A549 (cell line): ENCODE data around the gene AURKB. TPM values are rescaled to one million over a fixed set of nuclear protein-coding genes. Genes with fewer than 3 reads are reported as not detected.

Experiments
- ATAC-seq, 2 experiments: fragments of 200-7000 bp in 1 of 2; fragments of >200 bp in 1 of 2; cut with Nextera tagmentation in 1 of 2; cut with Tn5 transposase in 1 of 2; 3 replicates each; pipeline versions ENCODE4 v1.8.0 to v1.9.1; 2018 to 2020; ENCODE audit warnings: mild to moderate bottlenecking in 1 of 2, moderate library complexity in 1 of 2
- CTCF ChIA-PET: fragments of 300-600 bp; sonication (Branson Sonifier 250); formaldehyde crosslinking; extraction: SDS; loops from one replicate; lab custom pipeline; 2021; ENCODE audit warnings: antibody characterized with exemption, inconsistent platforms; lab: Yijun Ruan, JAX
- POLR2A ChIA-PET: fragments of 350-600 bp; formaldehyde crosslinking; extraction: SDS; loops from one replicate; lab custom pipeline; 2021; ENCODE audit warnings: antibody characterized with exemption, inconsistent platforms; lab: Yijun Ruan, JAX
- DNase-seq, 2 experiments: peaks; one replicate each; pipeline versions ENCODE4 v3.0.0 to v3.0.0-alpha.2; 2011 to 2016; ENCODE audit warnings: low read depth in 1 of 2, low spot score in 1 of 2
- FAIRE-seq: peaks from 2 replicates; lab custom pipeline; 2011; peaks lifted over from hg19 to GRCh38; lab: Jason Lieb, UNC
- H3K27ac ChIP-seq, 2 experiments: fragments of >200 bp; sonication (Bioruptor Twin); formaldehyde crosslinking; 3 replicates each; pipeline ENCODE4 v1.5.1; 2016 to 2017
- H3K4me1 ChIP-seq: fragments of >200 bp; sonication (Bioruptor Twin); formaldehyde crosslinking; 3 replicates; pipeline ENCODE4 v1.6.1; 2016
- H3K4me2 ChIP-seq: fragments of >200 bp; sonication (Bioruptor Twin); formaldehyde crosslinking; 3 replicates; pipeline ENCODE4 v1.6.1; 2016
- H3K4me3 ChIP-seq: fragments of >200 bp; sonication (Bioruptor Twin); formaldehyde crosslinking; 3 replicates; pipeline ENCODE4 v1.5.1; 2016
- H3K9me3 ChIP-seq: fragments of >200 bp; sonication (Bioruptor Twin); formaldehyde crosslinking; 3 replicates; pipeline ENCODE4 v1.6.1; 2016
- CBX8 ChIP-seq: fragments of 200-600 bp; sonication (generic); IDR thresholded peaks from 2 replicates; pipeline ENCODE4 v1.6.1; 2016
- FOSB ChIP-seq: fragments of 250-450 bp; sonication (Bioruptor Pico); IDR thresholded peaks from 2 replicates; pipeline ENCODE4 v1.5.0; 2020; ENCODE audit warnings: mild to moderate bottlenecking, moderate library complexity
- HEYL ChIP-seq: fragments of 250-450 bp; sonication (Bioruptor Pico); IDR thresholded peaks from 2 replicates; pipeline ENCODE4 v1.8.0; 2021; ENCODE audit warnings: mild to moderate bottlenecking, moderate library complexity
- HOXA7 ChIP-seq: fragments of 250-450 bp; sonication (Bioruptor Pico); IDR thresholded peaks from 2 replicates; pipeline ENCODE4 v1.5.0; 2020; ENCODE audit warnings: mild to moderate bottlenecking, moderate library complexity
- HOXB13 ChIP-seq: fragments of 250-450 bp; sonication (Bioruptor Pico); IDR thresholded peaks from 2 replicates; pipeline ENCODE4 v1.5.0; 2020; ENCODE audit warnings: low read depth, mild to moderate bottlenecking, moderate library complexity
- PHF8 ChIP-seq: fragments of 200-600 bp; sonication (generic); IDR thresholded peaks from 2 replicates; pipeline ENCODE4 v1.6.1; 2016; ENCODE audit warnings: low read depth, mild to moderate bottlenecking, antibody characterized with exemption, moderate library complexity, borderline replicate concordance
- POLR2A ChIP-seq: IDR thresholded peaks from 2 replicates; pipeline ENCODE4 v1.6.1; 2012; ENCODE audit warnings: mild to moderate bottlenecking, low read length
- TP53 ChIP-seq: fragments of 250-450 bp; sonication (Bioruptor Pico); IDR thresholded peaks from 2 replicates; pipeline ENCODE4 v1.5.0; 2021; ENCODE audit warnings: mild to moderate bottlenecking, moderate library complexity
- WGBS: methylation state at CpG from one replicate; pipeline ENCODE4 v1.1.6; 2017; ENCODE audit errors: missing lambda C conversion rate; 5-methylcytosine and 5-hydroxymethylcytosine counted together
- polyA plus RNA-seq, 4 experiments: library from polyadenylated mRNA; depleted of rRNA in 3 of 4; stranded (reverse); fragments of >200 nt; fragmentation: RNase III in 1 of 4; extraction: RNeasy Plus Mini Kit Qiagen cat#74134 plus additional on column Dnase treatment in 1 of 4; gene quantifications; 2 replicates in 3 of 4; 3 replicates in 1 of 4; pipeline ENCODE4 v1.2.3, GENCODE V29; 2011 to 2017

AURKB gene
- polyA plus RNA-seq, 2 of the 4 experiments (the other 2 are of a cell fraction): 51.0 to 130 TPM

- 3% methylated on average over 11 of the region's 11 CpGs for WGBS
- no peaks in the 10 kb centered on the region for H3K9me3 ChIP-seq
- TF ChIP-seq PHF8: peak; percentile 91
- no peak for TF ChIP-seq HOXB13
- peak; percentile 84; the same call in 1 of the 2 replicates for TF ChIP-seq HOXA7 (CRISPR knock-in tag)
- TF ChIP-seq, all 56 proteins: peak for 2
- FAIRE-seq: no peak
- H3K4me1 ChIP-seq: peaks cover 55% of the 10 kb centered on the region
- CTCF ChIA-PET: interaction anchor here (1.0 to 19.5 kb wide), 10 partner anchors 17 to 139 kb away, joined by 3 to 601 read pairs (median 6); partner anchors contain the start of genes HES7 and SLC25A35
- ATAC-seq: no peak
- POLR2A ChIA-PET: interaction anchor here (0.6 to 2.4 kb wide), 11 partner anchors 14 to 795 kb away, joined by 3 to 43 read pairs (median 5); partner anchors contain the start of genes BORCS6 and TMEM107
- peak overlapping the region; percentile 78 for H3K4me2 ChIP-seq
- peak overlapping the region; percentile 89 to 93 for H3K27ac ChIP-seq
- DNase-seq: no peak
- H3K4me3 ChIP-seq: peak overlapping the region; percentile 65
These were observed 54.5 kb downstream of the AURKB start for GRCh38 chr17:8155996-8156245.

- CTCF ChIA-PET: interaction anchor here (1.0 to 19.5 kb wide), 10 partner anchors 17 to 140 kb away, joined by 3 to 601 read pairs (median 6); partner anchors contain the start of genes HES7 and SLC25A35
- no peak for FAIRE-seq
- ATAC-seq: no peak
- Histone ChIP-seq H3K4me2 (peak overlapping the region; percentile 78), H3K9me3 (no peaks in the 10 kb centered on the region), H3K27ac (peak overlapping the region; percentile 89 to 93)
- POLR2A ChIA-PET: interaction anchor here (0.6 to 2.4 kb wide), 11 partner anchors 16 to 794 kb away, joined by 3 to 43 read pairs (median 6); partner anchors contain the start of genes BORCS6, CTC1 and TMEM107
- 66% methylated on average over 14 of the region's 14 CpGs for WGBS
- DNase-seq: no peak
- TF ChIP-seq POLR2A (no peak), HOXA7 (CRISPR knock-in tag) (peak; percentile 2; the same call in 1 of the 2 replicates), HEYL (CRISPR knock-in tag) (no peak), FOSB (peak; percentile 5; the same call in 1 of the 2 replicates), CBX8 (no peak), TP53 (peak; percentile 63)
- TF ChIP-seq, all 56 proteins: peak for 3
- H3K4me3 ChIP-seq: peak overlapping the region; percentile 65
- H3K4me1 ChIP-seq: peaks cover 51% of the 10 kb centered on the region
These were observed 55.0 kb downstream of the AURKB start for GRCh38 chr17:8155231-8155995.

Other genes with a start within 250 kb of the AURKB start
- not detected in 2 replicates for gene GUCY2D, start 208.0 kb downstream of the AURKB start, polyA plus RNA-seq (2011; rRNA removed)
- 0.14 to 0.50 TPM in 2 of 3 replicates, not detected in the other for gene GUCY2D, start 208.0 kb downstream of the AURKB start, polyA plus RNA-seq (2017; fragmentation: RNase III; extraction: RNeasy Plus Mini Kit Qiagen cat#74134 plus additional on column Dnase treatment)
- gene ALOX15B, start 171.5 kb downstream of the AURKB start, polyA plus RNA-seq (2011; rRNA removed): not detected in 2 replicates
- not detected in 3 replicates for gene ALOX15B, start 171.5 kb downstream of the AURKB start, polyA plus RNA-seq (2017; fragmentation: RNase III; extraction: RNeasy Plus Mini Kit Qiagen cat#74134 plus additional on column Dnase treatment)
- gene ALOX12B, start 122.9 kb downstream of the AURKB start, polyA plus RNA-seq (2011; rRNA removed): 0.63 and 1.0 TPM in 2 replicates
- 1.0 to 1.5 TPM (median 1.3 TPM) in 3 replicates for gene ALOX12B, start 122.9 kb downstream of the AURKB start, polyA plus RNA-seq (2017; fragmentation: RNase III; extraction: RNeasy Plus Mini Kit Qiagen cat#74134 plus additional on column Dnase treatment)
- 0.35 and 0.58 TPM in 2 replicates for gene ALOXE3, start 92.1 kb downstream of the AURKB start, polyA plus RNA-seq (2011; rRNA removed)
- 0.40 to 0.51 TPM (median 0.46 TPM) in 3 replicates for gene ALOXE3, start 92.1 kb downstream of the AURKB start, polyA plus RNA-seq (2017; fragmentation: RNase III; extraction: RNeasy Plus Mini Kit Qiagen cat#74134 plus additional on column Dnase treatment)
- 0.56 and 0.58 TPM in 2 replicates for gene HES7, start 86.5 kb downstream of the AURKB start, polyA plus RNA-seq (2011; rRNA removed)
- gene HES7, start 86.5 kb downstream of the AURKB start, polyA plus RNA-seq (2017; fragmentation: RNase III; extraction: RNeasy Plus Mini Kit Qiagen cat#74134 plus additional on column Dnase treatment): 0.67 to 1.4 TPM (median 0.72 TPM) in 3 replicates
- gene PER1, start 58.2 kb downstream of the AURKB start, polyA plus RNA-seq (2011; rRNA removed): 5.5 and 5.6 TPM in 2 replicates
- gene PER1, start 58.2 kb downstream of the AURKB start, polyA plus RNA-seq (2017; fragmentation: RNase III; extraction: RNeasy Plus Mini Kit Qiagen cat#74134 plus additional on column Dnase treatment): 6.8 to 8.7 TPM (median 8.4 TPM) in 3 replicates
- gene VAMP2, start 47.6 kb downstream of the AURKB start, polyA plus RNA-seq (2011; rRNA removed): 21.7 and 24.7 TPM in 2 replicates
- 19.2 to 23.3 TPM (median 19.3 TPM) in 3 replicates for gene VAMP2, start 47.6 kb downstream of the AURKB start, polyA plus RNA-seq (2017; fragmentation: RNase III; extraction: RNeasy Plus Mini Kit Qiagen cat#74134 plus additional on column Dnase treatment)
- gene TMEM107, start 34.2 kb downstream of the AURKB start, polyA plus RNA-seq (2011; rRNA removed): 21.8 and 22.8 TPM in 2 replicates
- gene TMEM107, start 34.2 kb downstream of the AURKB start, polyA plus RNA-seq (2017; fragmentation: RNase III; extraction: RNeasy Plus Mini Kit Qiagen cat#74134 plus additional on column Dnase treatment): 16.0 to 19.2 TPM (median 17.0 TPM) in 3 replicates
- 3.0 and 3.3 TPM in 2 replicates for gene BORCS6, start 20.4 kb downstream of the AURKB start, polyA plus RNA-seq (2011; rRNA removed)
- 4.1 to 6.6 TPM (median 6.1 TPM) in 3 replicates for gene BORCS6, start 20.4 kb downstream of the AURKB start, polyA plus RNA-seq (2017; fragmentation: RNase III; extraction: RNeasy Plus Mini Kit Qiagen cat#74134 plus additional on column Dnase treatment)
- gene CTC1, start 37.5 kb upstream of the AURKB start, polyA plus RNA-seq (2011; rRNA removed): 21.9 and 32.7 TPM in 2 replicates
- 14.9 to 21.7 TPM (median 19.7 TPM) in 3 replicates for gene CTC1, start 37.5 kb upstream of the AURKB start, polyA plus RNA-seq (2017; fragmentation: RNase III; extraction: RNeasy Plus Mini Kit Qiagen cat#74134 plus additional on column Dnase treatment)
- gene PFAS, start 38.7 kb upstream of the AURKB start, polyA plus RNA-seq (2011; rRNA removed): 51.9 and 64.5 TPM in 2 replicates
- 58.2 to 60.1 TPM (median 59.2 TPM) in 3 replicates for gene PFAS, start 38.7 kb upstream of the AURKB start, polyA plus RNA-seq (2017; fragmentation: RNase III; extraction: RNeasy Plus Mini Kit Qiagen cat#74134 plus additional on column Dnase treatment)
- 56.4 and 60.4 TPM in 2 replicates for gene RANGRF, start 78.1 kb upstream of the AURKB start, polyA plus RNA-seq (2011; rRNA removed)
- 43.6 to 49.0 TPM (median 47.2 TPM) in 3 replicates for gene RANGRF, start 78.1 kb upstream of the AURKB start, polyA plus RNA-seq (2017; fragmentation: RNase III; extraction: RNeasy Plus Mini Kit Qiagen cat#74134 plus additional on column Dnase treatment)
- 6.8 and 9.1 TPM in 2 replicates for gene SLC25A35, start 84.8 kb upstream of the AURKB start, polyA plus RNA-seq (2011; rRNA removed)
- gene SLC25A35, start 84.8 kb upstream of the AURKB start, polyA plus RNA-seq (2017; fragmentation: RNase III; extraction: RNeasy Plus Mini Kit Qiagen cat#74134 plus additional on column Dnase treatment): 7.5 to 11.2 TPM (median 10.1 TPM) in 3 replicates
- gene ARHGEF15, start 99.7 kb upstream of the AURKB start, polyA plus RNA-seq (2011; rRNA removed): not detected in 2 replicates
- not detected in 3 replicates for gene ARHGEF15, start 99.7 kb upstream of the AURKB start, polyA plus RNA-seq (2017; fragmentation: RNase III; extraction: RNeasy Plus Mini Kit Qiagen cat#74134 plus additional on column Dnase treatment)
- gene ODF4, start 129.3 kb upstream of the AURKB start, polyA plus RNA-seq (2011; rRNA removed): not detected in 2 replicates
- not detected in 3 replicates for gene ODF4, start 129.3 kb upstream of the AURKB start, polyA plus RNA-seq (2017; fragmentation: RNase III; extraction: RNeasy Plus Mini Kit Qiagen cat#74134 plus additional on column Dnase treatment)
- 6,286 and 7,141 TPM in 2 replicates for gene RPL26, start 172.6 kb upstream of the AURKB start, polyA plus RNA-seq (2011; rRNA removed)
- 5,521 to 6,159 TPM (median 5,591 TPM) in 3 replicates for gene RPL26, start 172.6 kb upstream of the AURKB start, polyA plus RNA-seq (2017; fragmentation: RNase III; extraction: RNeasy Plus Mini Kit Qiagen cat#74134 plus additional on column Dnase treatment)
- gene RNF222, start 187.3 kb upstream of the AURKB start, polyA plus RNA-seq (2011; rRNA removed): not detected in 2 replicates
- not detected in 3 replicates for gene RNF222, start 187.3 kb upstream of the AURKB start, polyA plus RNA-seq (2017; fragmentation: RNase III; extraction: RNeasy Plus Mini Kit Qiagen cat#74134 plus additional on column Dnase treatment)
- 71.0 and 91.0 TPM in 2 replicates for gene NDEL1, start 225.3 kb upstream of the AURKB start, polyA plus RNA-seq (2011; rRNA removed)
- 50.7 to 53.3 TPM (median 51.5 TPM) in 3 replicates for gene NDEL1, start 225.3 kb upstream of the AURKB start, polyA plus RNA-seq (2017; fragmentation: RNase III; extraction: RNeasy Plus Mini Kit Qiagen cat#74134 plus additional on column Dnase treatment)